ENCODE results near the gene TOP1. TPM values are rescaled to one million over a fixed set of nuclear protein-coding genes. Genes with fewer than 3 reads are reported as not detected.

Gene TOP1
- total RNA-seq, 4 donors from 2014 or later: 9.4 to 13.6 (median 12.2) TPM

GRCh38 chr20:41032271-41032670, 3.6 kb downstream of the TOP1 start:
- in situ Hi-C loops (cut with MboI; ENCODE audit: low sequenced_read_pairs in 4 of 4): no loop called here
- TF ChIP-seq CTCF (IDR thresholded peaks at IDR 0.05 in 4 of 5, conservative IDR thresholded peaks at IDR 0.05 in 1 of 5) (no peak), POLR2A (IDR thresholded peaks at IDR 0.05) (no peak)
- Histone ChIP-seq H3K9me3 (no peaks in the 10 kb centered on the region), H3K4me3 (no peak overlapping the region), H3K27me3 (no peaks in the 10 kb centered on the region), H3K27ac (no peak overlapping the region), H3K36me3 (no peaks in the 10 kb centered on the region), H3K4me1 (peaks cover 60 to 64% of the 10 kb centered on the region in 2 donors)
- intact Hi-C loops (cut with DNase I; ENCODE audit: low total_unique reads): no loop called here
- DNase-seq: no peak
- no peak for ATAC-seq

- Histone ChIP-seq H3K4me1 (peaks cover 62 to 68% of the 10 kb centered on the region in 2 donors), H3K4me3 (no peak overlapping the region)
- no peak for ATAC-seq
These were observed 5.6 kb downstream of the TOP1 start for GRCh38 chr20:41034239-41034638.

GRCh38 chr20:41035207-41035606, 6.6 kb downstream of the TOP1 start:
- in situ Hi-C loops (cut with MboI; ENCODE audit: low sequenced_read_pairs in 4 of 4) (no loop called here), intact Hi-C loops (cut with DNase I; ENCODE audit: low total_unique reads) (no loop called here)
- TF ChIP-seq POLR2A (IDR thresholded peaks at IDR 0.05): no peak
- no peak for TF ChIP-seq CTCF (IDR thresholded peaks at IDR 0.05 in 4 of 5, conservative IDR thresholded peaks at IDR 0.05 in 1 of 5)
- no peak overlapping the region for H3K4me3 ChIP-seq
- H3K36me3 ChIP-seq: no peaks in the 10 kb centered on the region
- peaks cover 57 to 65% of the 10 kb centered on the region in 2 donors for H3K4me1 ChIP-seq
- H3K9me3 ChIP-seq: no peaks in the 10 kb centered on the region
- ATAC-seq (no peak), DNase-seq (no peak)
- no peaks in the 10 kb centered on the region for H3K27me3 ChIP-seq
- no peak overlapping the region for H3K27ac ChIP-seq

More at GRCh38 chr20:41034239-41034638, 5.6 kb downstream of the TOP1 start:
- no peak for DNase-seq
- H3K9me3 ChIP-seq: no peaks in the 10 kb centered on the region
- in situ Hi-C loops (cut with MboI; ENCODE audit: low sequenced_read_pairs in 4 of 4): no loop called here
- intact Hi-C loops (cut with DNase I; ENCODE audit: low total_unique reads): no loop called here
- H3K27ac ChIP-seq: no peak overlapping the region
- no peaks in the 10 kb centered on the region for H3K27me3 ChIP-seq
- H3K36me3 ChIP-seq: no peaks in the 10 kb centered on the region
- no peak for TF ChIP-seq CTCF (IDR thresholded peaks at IDR 0.05 in 4 of 5, conservative IDR thresholded peaks at IDR 0.05 in 1 of 5)
- no peak for TF ChIP-seq POLR2A (IDR thresholded peaks at IDR 0.05)

GRCh38 chr20:41037179-41037578, 8.6 kb downstream of the TOP1 start:
- intact Hi-C loops (cut with DNase I; ENCODE audit: low total_unique reads): no loop called here
- Histone ChIP-seq H3K27me3 (no peaks in the 10 kb centered on the region), H3K36me3 (no peaks in the 10 kb centered on the region), H3K27ac (no peak overlapping the region), H3K4me3 (no peak overlapping the region), H3K9me3 (no peaks in the 10 kb centered on the region), H3K4me1 (peaks cover 47 to 63% of the 10 kb centered on the region in 2 donors)
- ATAC-seq (no peak), DNase-seq (no peak)
- in situ Hi-C loops (cut with MboI; ENCODE audit: low sequenced_read_pairs in 4 of 4): no loop called here
- TF ChIP-seq POLR2A (IDR thresholded peaks at IDR 0.05) (no peak), CTCF (IDR thresholded peaks at IDR 0.05 in 4 of 5, conservative IDR thresholded peaks at IDR 0.05 in 1 of 5) (no peak)
